ENCODE measurements around the gene GPATCH8. TPM values are rescaled to one million over a fixed set of nuclear protein-coding genes. Genes with fewer than 3 reads are reported as not detected.

GPATCH8 gene
- polyA plus RNA-seq, 1 donor from 2014 or later, result 24.5 TPM

- H3K9ac ChIP-seq (ENCODE audit: low read length), result no peak overlapping the region
- no peaks in the 10 kb centered on the region for H3K79me2 ChIP-seq (replicated peaks; ENCODE audit: insufficient read depth, low read length)
- no peaks in the 10 kb centered on the region for H3K9me3 ChIP-seq (ENCODE audit: low read length)
- no peak for TF ChIP-seq EP300 (conservative IDR thresholded peaks at IDR 0.05; ENCODE audit: poor library complexity, severe bottlenecking)
- no peak for TF ChIP-seq EZH2 (IDR thresholded peaks at IDR 0.05; ENCODE audit: borderline replicate concordance, insufficient read depth, low read length, poor library complexity, severe bottlenecking)
- no peak for TF ChIP-seq TAF1 (IDR thresholded peaks at IDR 0.05; ENCODE audit: low read depth)
- no peak for TF ChIP-seq REST (IDR thresholded peaks at IDR 0.05; ENCODE audit: borderline replicate concordance)
- peak; percentile 56 for TF ChIP-seq SMC3 (conservative IDR thresholded peaks at IDR 0.05; ENCODE audit: poor library complexity)
- peak; percentile 42 for TF ChIP-seq RAD21 (conservative IDR thresholded peaks at IDR 0.05)
- TF ChIP-seq CTCF (IDR thresholded peaks at IDR 0.05; ENCODE audit: poor library complexity, severe bottlenecking), result peak; percentile 52
- no peak for TF ChIP-seq POLR2AphosphoS5 (IDR thresholded peaks at IDR 0.05)
- no peak for TF ChIP-seq MXI1 (conservative IDR thresholded peaks at IDR 0.05; ENCODE audit: poor library complexity, severe bottlenecking)
- no peaks in the 10 kb centered on the region for H3K9me2 ChIP-seq (ENCODE audit: insufficient read depth, low read length)
- no peaks in the 10 kb centered on the region for H3K36me3 ChIP-seq (ENCODE audit: insufficient read depth, low read length)
- H3K4me3 ChIP-seq (ENCODE audit: low read length), result no peak overlapping the region
- no peak overlapping the region for H3K27ac ChIP-seq (ENCODE audit: low read length)
- H2AFZ ChIP-seq (ENCODE audit: low read depth, low read length), result no peak overlapping the region
- H3F3A ChIP-seq (ENCODE audit: insufficient read depth, low read length, poor library complexity, severe bottlenecking), result no peaks in the 10 kb centered on the region
- H3K27me3 ChIP-seq (ENCODE audit: insufficient read depth, low read depth, low read length), result no peaks in the 10 kb centered on the region
- H3K4me2 ChIP-seq (ENCODE audit: low read length), result no peak overlapping the region
- no peaks in the 10 kb centered on the region for H4K20me1 ChIP-seq (ENCODE audit: insufficient read depth)
These were observed 102.9 kb downstream of the GPATCH8 start for GRCh38 chr17:44400226-44400847.

GRCh38 chr17:44398692-44399691 lies 104.2 kb downstream of the GPATCH8 start:
- Histone ChIP-seq H3K9me2 (ENCODE audit: insufficient read depth, low read length) (no peaks in the 10 kb centered on the region), H3K79me2 (replicated peaks; ENCODE audit: insufficient read depth, low read length) (no peaks in the 10 kb centered on the region), H3F3A (ENCODE audit: insufficient read depth, low read length, poor library complexity, severe bottlenecking) (no peaks in the 10 kb centered on the region), H3K4me3 (ENCODE audit: low read length) (no peak overlapping the region), H3K4me2 (ENCODE audit: low read length) (no peak overlapping the region), H3K9ac (ENCODE audit: low read length) (no peak overlapping the region), H2AFZ (ENCODE audit: low read depth, low read length) (no peak overlapping the region), H3K27me3 (ENCODE audit: insufficient read depth, low read depth, low read length) (no peaks in the 10 kb centered on the region), H4K20me1 (ENCODE audit: insufficient read depth) (no peaks in the 10 kb centered on the region), H3K36me3 (ENCODE audit: insufficient read depth, low read length) (no peaks in the 10 kb centered on the region), H3K9me3 (ENCODE audit: low read length) (no peaks in the 10 kb centered on the region), H3K27ac (ENCODE audit: low read length) (no peak overlapping the region)
- TF ChIP-seq SMC3 (conservative IDR thresholded peaks at IDR 0.05; ENCODE audit: poor library complexity) (no peak), RAD21 (conservative IDR thresholded peaks at IDR 0.05) (no peak), EP300 (conservative IDR thresholded peaks at IDR 0.05; ENCODE audit: poor library complexity, severe bottlenecking) (no peak)

Data from neural cell (in vitro differentiated cells).